Measurements from ENCODE around the gene ACSM3.
"Not testable (repeated sequence)": the region's sequence is repeated elsewhere in the genome, so short reads cannot be mapped to it uniquely, and the experiment has no call there.

ACSM3 gene

DNA sequence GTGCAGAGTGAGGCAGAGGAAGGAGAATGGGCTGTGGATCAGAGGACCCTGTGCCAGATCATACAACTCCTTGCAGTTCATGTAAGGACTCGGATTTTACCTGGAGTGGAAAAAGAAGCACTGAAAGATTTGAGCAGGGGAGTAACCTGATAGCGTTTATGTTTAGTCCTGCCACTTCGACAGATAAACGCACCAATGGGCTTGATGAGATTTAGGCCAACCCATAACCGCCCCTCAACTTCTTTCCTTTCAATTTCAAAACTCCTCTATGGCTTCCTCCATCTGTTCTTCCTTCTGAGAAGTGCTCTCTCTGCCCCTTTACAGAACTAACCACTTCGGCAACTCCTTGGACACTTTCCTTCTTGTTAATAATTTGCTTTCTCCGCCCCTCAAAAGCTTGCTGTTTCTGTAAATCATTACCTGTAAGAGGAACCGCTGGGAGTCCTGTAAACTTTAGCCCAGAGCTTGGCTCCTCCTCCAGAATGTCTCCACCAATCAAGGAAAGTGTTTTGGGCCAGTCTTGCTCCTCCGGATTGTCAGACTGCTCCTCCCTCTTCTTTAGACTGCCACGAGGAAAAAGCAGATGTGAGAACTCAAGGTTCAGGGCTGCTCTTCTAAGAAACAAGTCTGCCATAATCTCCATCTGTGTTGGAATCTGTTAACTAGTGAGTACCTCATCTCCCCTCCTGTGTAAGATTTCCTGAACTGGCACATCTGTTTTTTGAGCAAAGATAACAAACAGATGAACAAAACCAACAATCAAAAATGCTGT, at the start of gene ACSM3:
ACSM3 (plus strand) TSS at position 554 of the 772 bp plus-strand sequence. CDS start 6,021 bp downstream, outside the sequence.
- DNase-seq: peak; percentile 75

- not testable (repeated sequence) for DNase-seq
Measured at GRCh38 chr16:20717718-20718117, 46.1 kb upstream of the ACSM3 start.

- no peak for DNase-seq
Measured at GRCh38 chr16:20720251-20720650, 43.6 kb upstream of the ACSM3 start.

- DNase-seq: no peak
Measured at GRCh38 chr16:20726661-20727060, 37.2 kb upstream of the ACSM3 start.

DNA sequence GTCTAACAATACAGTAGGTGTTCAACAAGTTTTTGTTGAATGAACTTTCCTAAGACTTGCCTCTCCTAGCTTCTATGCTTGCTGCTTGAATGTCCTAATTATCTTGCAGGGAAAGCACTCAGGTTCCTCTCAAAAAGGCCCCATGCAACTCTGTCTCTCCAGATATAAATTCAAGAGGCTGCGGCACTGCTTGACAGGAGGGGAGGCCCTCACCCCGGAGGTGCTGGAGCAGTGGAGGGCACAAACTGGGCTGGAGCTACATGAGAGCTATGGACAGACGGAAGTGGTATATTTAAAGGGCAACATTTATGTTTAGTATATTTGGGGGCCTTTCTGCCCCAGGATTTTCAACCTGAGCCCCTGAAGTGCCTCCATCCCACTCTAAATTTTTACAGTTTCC, 36.6 kb upstream of the ACSM3 start:
- DNase-seq: no peak

DNA sequence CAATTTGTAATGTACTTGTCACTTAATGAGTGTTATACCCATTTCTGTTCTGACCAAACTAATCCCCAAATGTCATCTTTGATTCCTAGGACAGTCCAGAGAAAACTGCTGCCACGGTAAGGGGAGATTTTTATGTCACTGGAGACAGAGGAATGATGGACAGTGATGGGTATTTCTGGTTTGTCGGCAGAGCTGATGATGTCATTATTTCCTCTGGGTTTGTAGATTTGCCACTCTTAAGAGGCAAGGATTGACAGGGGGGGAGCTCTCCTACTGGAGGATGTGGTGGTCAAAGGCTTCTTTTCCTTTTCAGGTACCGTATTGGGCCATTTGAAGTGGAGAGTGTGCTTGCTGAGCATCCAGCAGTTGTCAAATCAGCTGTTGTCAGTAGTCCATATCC, 34.7 kb upstream of the ACSM3 start:
- no peak for DNase-seq

- DNase-seq: no peak
Measured at GRCh38 chr16:20734056-20734455, 29.8 kb upstream of the ACSM3 start.

- DNase-seq: no peak
Measured at GRCh38 chr16:20734782-20735181, 29.0 kb upstream of the ACSM3 start.

DNA sequence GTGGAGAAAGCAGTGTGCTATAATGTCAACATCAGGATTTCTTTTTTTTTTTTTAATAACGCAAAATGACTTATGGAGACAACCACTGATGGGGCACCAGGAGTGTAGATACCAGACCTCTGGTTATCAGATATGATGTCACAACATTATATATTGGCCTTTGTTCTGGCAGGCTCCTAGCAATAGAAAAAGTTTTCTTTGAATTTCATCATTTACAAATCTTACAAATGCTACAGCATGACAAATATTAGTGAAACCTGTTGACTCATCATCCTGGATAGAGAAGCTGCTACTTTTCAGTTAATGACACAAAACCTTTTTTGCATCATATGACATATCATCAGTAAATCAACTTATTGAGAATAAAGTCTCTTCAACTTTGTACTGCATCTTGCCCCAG, 28.3 kb upstream of the ACSM3 start:
- DNase-seq: no peak

DNA sequence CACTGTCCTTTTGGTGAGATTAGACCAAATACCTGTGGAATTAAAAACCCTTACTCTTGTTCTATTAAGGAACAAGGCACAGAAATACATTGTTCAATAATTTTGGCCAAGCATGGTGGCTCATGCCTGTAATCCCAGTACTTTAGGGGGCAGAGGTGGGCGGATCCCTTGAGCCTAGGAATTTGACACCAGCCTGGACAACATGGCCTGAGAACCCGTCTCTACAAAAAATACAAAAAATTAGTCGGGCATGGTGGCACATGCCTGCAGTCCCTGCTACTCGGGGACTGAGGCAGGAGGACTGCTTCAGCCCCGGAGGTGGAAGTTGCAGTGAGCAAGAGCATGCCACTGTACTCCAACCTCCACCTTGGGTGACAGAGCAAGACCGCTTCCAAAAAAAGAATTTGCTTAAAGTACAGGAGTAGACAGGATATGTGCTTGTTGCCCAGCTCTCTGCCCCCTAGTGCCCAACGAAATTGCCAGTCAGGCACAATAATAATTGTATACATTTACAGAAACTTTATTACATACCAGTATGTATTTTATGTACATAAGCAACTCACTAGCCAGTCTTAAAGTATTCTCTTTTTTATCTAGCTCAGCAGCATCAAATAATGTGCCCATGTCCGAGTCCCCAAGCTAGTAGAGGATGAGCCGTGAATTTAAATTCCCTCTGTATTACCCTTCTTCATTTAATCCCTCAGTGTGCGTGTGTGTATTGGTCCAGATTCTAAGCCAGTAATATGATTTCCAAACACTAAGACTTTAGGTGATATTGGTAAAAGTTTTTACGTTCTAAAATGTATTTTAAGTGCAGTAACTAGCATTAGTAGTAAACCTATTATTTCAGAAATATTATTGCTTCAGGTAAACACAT, 23.6 kb upstream of the ACSM3 start:
- peak; percentile 8 for DNase-seq

- DNase-seq: peak; percentile 91
Measured at GRCh38 chr16:20740901-20741521, 22.8 kb upstream of the ACSM3 start.

- peak; percentile 99 for DNase-seq
Measured at GRCh38 chr16:20741554-20742285, 22.1 kb upstream of the ACSM3 start, which contains the start of gene THUMPD1. Gene THUMPD1 (minus strand): TSS chr16:20741818. CDS start chr16:20741739, 79 bp downstream.

- no peak for DNase-seq
Measured at GRCh38 chr16:20743591-20743990, 20.2 kb upstream of the ACSM3 start.

DNA sequence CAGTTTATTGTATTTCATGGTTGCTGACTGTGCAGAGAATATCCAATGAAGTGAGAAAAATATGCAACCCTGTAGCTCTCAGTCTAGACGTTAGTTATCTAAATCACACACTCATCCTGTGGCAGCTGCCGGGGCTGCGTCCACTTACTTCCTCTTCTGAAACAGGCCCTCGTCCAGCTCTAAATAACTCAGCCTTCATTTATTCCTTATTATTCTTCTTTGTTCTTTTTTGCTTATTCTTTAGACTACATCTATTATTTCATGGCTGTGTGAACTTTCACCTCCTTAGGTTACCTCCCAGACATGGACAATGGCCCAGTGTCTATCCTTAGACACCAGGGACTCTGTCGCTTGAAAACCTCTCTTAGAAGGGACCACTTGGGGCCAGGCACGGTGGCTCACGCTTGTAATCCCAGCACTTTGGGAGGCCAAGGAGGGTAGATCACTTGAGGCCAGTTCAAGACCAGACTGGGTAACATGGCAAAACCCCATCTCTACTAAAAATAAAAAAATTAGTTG, 18.8 kb upstream of the ACSM3 start:
- DNase-seq: no peak

DNA sequence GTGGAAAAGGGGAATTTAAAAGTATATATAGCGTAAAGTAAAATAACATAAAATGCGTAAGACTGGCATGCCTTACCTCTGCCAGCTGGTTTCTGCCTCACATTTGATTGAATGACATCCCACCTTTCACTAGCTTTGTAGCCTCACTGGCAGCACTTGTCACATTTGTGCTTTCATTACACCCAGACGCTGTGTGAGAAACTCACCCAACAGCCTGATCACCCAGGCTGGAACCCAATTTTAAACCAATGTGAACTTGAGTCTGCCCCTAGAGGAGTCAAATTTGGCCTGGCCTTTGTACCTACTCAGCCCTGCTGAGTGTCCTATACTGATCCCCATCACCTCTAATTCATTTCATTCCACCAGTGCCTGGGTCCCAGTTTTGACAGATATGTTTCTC, 17.4 kb upstream of the ACSM3 start:
- DNase-seq: no peak

DNA sequence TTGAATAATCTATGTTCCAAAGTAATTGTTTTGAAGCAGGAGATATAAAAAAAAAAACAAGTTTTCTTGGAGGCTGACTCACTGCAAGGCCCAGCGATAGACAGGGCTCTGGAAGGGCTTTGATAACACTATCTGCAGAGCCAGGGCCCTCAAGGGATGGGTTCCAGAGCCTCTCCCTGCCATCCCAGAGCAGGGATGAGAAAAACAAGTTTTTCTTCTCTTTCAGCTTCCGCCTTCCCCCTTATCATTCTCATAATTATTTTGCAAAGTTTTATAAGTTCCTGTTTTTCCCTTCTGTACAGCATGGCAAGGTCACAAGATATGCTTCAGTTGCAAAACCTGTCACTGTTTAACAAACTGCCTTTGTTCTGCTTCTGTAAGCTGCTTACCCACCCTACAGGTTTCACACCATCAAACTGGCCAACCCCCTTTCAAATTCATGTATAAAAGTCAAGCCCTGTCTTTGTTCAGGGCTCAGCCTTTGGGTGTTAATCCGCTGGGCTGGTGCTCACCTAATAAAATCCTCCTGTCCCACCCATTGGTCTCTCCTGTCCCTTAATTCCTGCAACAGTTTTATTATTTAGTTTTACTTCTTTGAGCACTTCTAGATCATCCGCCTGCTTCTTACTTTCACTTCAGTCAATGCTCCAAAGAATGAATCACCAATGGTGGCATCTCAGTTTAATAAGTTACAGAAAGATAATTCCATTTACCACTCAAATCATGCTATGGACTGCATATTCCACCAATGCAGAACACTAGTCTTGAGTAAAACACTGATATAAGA, 16.6 kb upstream of the ACSM3 start:
- DNase-seq: no peak

DNA sequence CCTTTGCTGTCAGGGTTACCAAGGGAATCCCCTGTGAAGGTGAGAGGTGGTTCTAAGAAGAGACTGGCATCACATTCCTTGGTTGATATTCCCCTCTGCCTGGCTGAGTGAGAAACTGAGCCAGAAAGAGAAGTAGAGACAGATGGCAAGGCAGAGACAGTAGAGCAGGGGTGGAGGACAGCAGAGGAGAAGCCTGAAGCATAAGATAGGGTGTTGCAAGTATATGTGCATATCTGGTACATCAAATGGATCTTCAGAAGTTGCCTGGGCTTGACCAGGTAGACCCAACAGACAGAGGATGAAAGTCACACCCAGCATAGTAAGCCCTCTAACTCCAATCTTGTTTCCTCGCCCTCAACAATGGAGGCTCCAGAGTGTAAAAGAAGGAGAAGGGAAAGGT, 14.3 kb upstream of the ACSM3 start:
- no peak for DNase-seq

DNA sequence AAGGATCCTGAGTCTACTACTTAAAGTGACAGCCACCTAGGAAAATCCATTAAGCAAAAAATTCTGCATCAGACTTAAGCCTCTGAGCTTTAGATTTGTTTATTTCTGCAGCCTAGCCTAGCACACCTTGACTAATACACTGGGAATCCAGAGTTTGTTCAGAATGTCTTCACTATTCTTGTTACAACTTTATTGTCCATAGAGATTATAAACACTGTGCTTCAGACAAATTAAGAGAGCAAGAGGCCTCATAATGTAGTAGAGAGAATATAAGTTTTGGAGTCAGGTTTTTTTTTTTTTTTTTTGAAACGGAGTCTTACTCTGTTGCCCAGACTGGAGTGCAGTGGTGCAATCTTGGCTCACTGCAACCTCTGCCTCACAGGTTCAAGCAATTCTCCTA, 13.3 kb upstream of the ACSM3 start:
- no peak for DNase-seq

DNA sequence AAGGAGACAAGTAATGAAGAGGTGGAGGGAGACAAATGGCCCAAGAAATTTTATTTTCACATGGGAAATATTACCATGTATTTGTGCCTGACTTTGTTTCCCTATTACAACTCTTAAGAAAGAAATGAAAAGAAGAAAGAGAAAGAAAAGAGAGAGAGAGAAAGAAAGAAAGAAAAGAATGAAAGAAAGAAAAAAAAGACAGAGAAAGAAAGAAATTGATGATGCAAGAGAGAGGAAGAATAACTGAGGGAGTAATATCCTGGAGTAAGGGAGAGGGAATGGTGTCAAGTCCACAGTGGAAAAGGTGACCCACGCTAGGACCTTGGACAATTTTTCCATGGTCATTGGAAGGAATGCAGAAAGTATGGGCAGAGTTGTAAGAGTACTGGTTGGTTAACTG, 10.1 kb upstream of the ACSM3 start:
- no peak for DNase-seq

GRCh38 chr16:20755238-20755637, 8.6 kb upstream of the ACSM3 start:
- no peak for DNase-seq

DNA sequence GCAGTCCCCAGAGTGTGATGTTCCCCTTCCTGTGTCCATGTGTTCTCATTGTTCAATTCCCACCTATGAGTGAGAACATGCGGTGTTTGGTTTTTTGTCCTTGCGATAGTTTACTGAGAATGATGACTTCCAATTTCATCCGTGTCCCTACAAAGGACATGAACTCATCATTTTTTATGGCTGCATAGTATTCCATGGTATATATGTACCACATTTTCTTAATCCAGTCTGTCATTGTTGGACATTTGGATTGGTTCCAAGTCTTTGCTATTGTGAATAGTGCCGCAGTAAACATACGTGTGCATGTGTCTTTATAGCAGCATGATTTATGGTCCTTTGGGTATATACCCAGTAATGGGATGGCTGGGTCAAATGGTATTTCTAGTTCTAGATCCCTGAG, 8.0 kb upstream of the ACSM3 start:
- DNase-seq: not testable (repeated sequence)

DNA sequence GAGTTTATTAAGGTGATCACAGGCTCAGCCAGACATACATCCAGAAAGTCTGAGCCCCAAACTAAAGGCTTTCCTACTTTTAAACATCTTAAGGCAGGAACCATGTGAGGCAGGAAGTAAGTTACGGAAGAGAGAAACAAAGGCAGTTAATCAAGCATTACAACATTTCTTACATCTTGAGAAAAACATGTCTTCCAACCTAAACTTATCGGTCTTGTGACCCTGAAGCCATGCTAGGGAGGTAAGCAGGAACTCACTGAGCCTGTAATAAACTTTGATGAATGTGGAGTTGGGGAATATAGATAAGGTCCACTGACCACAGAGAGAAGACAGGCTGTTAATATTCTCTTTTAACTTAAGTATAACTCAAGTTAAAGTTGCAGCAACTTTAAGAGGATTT, 3.5 kb upstream of the ACSM3 start:
- no peak for DNase-seq

All from stimulated activated CD4-positive, alpha-beta T cell treated with anti-CD3 and anti-CD28 coated beads, Interleukin-4, amount 100 ng/mL, for 24 hours (primary cell).